LHCN-M2 (cell line): ENCODE data around the gene REV1. TPM values are rescaled to one million over a fixed set of nuclear protein-coding genes. Genes with fewer than 3 reads are reported as not detected.
A peak's percentile ranks its signal among the peaks of the same experiment; 100 is the strongest.
"Not testable (repeated sequence)": the region's sequence is repeated elsewhere in the genome, so short reads cannot be mapped to it uniquely, and the experiment has no call there.

Source experiments
- DNase-seq: peaks from one replicate; pipeline ENCODE4 v3.0.0-alpha.2; 2012; ENCODE audit warnings: low read depth
- total RNA-seq: library from RNA; depleted of rRNA; stranded (reverse); fragments of >200 nt; gene quantifications from 2 replicates; pipeline ENCODE4 v1.2.3, GENCODE V29; 2014

Gene REV1
- total RNA-seq, 1 experiment from 2014 or later = 19.0 TPM

DNA sequence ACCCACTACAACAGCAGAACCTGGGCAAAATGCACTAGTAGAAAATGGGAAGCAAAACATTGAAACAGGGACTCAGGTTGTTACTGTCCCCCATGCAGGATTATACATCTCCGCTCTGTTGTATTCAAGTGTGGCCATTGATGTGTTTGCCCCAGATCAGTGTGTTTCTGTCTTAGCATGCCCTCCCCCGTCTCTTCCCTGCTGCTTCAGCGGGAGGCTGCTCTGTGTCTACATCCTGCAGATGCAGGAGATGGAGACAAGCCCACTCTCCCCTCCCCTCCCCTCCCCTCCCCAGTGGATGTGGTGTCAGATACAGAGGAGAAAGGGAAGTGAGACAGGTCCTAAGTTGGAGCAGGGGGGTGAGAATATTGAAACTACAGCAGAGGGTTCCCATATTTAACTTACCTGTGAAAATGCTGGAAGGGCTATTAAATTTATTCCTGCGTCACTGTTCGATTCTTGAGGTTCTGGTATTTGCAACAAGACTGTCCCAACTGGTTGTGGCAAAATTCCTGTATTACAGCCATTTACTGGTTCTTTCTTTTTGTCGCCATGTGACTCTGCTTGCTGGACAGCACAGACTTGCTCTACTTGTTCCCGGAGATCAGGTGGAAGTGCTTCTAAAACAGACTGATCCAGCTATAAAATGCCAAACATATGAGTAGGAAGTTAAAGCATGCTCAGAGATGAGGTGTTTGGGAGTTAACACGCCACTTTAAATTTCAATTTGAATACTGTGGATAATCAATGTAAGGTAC, 85.6 kb downstream of the REV1 start:
- no peak for DNase-seq

GRCh38 chr2:99403524-99403923, 86.3 kb downstream of the REV1 start:
- DNase-seq = no peak

- peak; percentile 40 for DNase-seq
Measured at GRCh38 chr2:99403084-99403483, 86.7 kb downstream of the REV1 start.

GRCh38 chr2:99401841-99402240, 88.0 kb downstream of the REV1 start:
- DNase-seq = no peak

DNA sequence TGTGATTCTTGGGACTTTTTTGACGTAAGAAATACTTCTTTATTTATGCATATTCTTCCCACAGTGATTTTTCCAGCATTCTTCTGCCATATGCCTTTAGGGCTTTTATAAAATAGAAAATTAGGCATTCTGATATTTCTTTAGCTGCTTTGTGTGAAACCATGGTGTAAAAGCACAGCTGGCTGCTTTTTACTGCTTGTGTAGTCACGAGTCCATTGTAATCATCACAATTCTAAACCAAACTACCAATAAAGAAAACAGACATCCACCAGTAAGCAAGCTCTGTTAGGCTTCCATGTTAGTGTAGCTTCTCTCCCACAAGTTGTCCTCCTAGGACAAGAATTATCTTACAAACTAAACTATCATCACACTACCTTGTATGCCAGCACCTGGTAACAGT, 90.0 kb downstream of the REV1 start:
- no peak for DNase-seq

DNA sequence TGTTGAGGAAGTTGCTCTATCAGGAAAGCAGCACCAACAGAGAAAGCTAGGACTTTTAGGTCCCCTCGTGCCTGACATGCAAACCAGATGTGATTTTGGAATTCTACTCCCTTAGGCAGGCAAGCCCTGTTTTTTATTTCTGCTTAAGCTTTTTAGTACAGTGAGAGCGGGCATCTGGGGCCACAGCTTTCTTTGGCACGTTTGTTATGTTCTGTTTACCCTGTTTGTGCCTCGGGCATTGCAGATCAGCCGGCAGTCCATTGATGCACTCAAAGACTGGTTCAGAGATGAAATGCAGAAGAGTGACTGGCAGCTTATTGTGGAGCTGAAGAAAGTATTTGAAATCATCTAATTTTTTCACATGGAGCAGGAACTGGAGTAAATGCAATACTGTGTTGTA, 90.8 kb downstream of the REV1 start:
- DNase-seq = no peak

DNA sequence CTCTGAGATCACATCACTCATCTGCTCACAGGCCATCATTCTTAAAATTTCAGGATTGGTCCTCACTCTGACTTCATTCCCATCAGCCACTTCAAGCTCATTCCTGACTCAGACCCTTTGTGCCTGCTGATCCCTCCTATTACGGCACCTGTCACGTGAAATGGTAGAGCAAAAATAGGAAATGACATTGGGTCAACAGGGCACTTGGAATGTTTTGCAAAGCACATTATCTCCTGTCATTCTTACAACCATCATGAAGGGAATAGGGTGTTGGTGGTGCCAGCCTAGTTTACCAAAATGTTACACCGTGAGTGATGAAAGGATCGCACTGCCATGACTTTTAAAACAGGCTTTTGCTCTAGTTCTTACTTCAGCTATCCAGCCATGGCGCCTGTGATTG, 91.5 kb downstream of the REV1 start:
- no peak for DNase-seq

- no peak for DNase-seq
Measured at GRCh38 chr2:99397266-99397920, 92.4 kb downstream of the REV1 start.

DNA sequence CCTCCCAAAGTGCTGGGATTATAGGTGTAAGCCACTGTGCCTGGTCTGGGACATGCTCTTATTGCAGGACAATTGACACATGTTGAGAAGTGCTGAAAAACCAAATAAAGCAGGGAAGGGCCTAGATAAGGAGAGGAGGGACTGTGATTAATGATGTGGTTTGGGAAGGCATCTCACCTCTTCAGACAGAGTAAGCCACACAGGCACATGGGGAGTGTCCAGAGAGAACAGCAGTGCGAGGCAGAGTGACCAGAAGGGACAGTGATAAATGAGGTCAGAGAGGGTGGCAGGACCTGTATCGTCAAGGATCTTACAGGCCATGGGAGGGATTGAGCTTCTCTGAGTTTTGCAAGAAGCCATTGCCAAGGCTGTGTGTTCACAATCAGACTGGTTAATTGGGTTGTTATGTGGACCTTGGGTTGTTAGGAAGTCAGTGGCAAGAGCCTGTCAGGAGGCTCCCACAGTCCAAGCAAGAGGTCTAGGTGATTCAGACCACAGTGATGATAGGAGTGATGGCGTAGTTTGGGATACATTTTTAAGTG, 94.2 kb downstream of the REV1 start:
- no peak for DNase-seq

GRCh38 chr2:99389946-99390345, 99.9 kb downstream of the REV1 start:
- peak; percentile 20 for DNase-seq

DNA sequence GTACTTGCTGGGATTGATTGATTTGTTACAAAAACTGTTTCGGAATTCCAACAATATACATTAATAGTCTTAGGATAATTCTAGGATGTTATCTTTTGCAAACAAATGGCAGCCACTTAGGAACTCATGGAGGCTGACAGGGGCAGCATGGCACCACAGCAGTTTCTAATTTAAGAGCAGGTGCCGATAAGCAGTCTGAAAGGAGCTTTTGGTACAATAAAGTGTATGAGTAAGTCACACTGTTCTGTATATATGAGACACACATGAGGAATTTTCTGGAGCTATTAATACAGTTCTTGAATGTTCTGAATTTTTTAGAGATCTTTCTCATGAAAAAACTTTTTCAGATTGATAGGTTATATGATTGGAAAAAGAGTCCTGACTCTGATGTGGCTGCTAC, 100.4 kb downstream of the REV1 start:
- DNase-seq = peak; percentile 56

DNA sequence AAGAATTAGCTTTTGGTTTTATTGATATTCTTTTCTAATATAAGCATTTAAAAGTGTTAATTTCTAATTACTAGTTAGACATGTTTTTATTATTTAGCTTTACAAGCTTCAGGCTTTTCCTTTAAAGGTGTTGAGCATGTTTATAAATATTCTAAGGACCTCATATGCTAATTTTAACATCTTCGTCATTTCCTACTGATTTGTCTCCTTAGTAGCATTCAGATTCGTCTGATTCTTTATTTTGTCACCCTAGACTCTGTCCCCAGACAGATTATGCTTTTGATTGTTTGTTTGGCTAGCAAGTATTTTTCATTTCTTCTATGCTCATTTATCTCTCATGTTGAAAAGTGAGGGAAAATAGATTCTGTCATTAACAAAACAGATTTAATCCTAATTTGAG, 100.9 kb downstream of the REV1 start:
- no peak for DNase-seq

- DNase-seq = peak; percentile 27
Measured at GRCh38 chr2:99386011-99386410, 103.8 kb downstream of the REV1 start.

GRCh38 chr2:99382143-99382542, 107.7 kb downstream of the REV1 start:
- no peak for DNase-seq

DNA sequence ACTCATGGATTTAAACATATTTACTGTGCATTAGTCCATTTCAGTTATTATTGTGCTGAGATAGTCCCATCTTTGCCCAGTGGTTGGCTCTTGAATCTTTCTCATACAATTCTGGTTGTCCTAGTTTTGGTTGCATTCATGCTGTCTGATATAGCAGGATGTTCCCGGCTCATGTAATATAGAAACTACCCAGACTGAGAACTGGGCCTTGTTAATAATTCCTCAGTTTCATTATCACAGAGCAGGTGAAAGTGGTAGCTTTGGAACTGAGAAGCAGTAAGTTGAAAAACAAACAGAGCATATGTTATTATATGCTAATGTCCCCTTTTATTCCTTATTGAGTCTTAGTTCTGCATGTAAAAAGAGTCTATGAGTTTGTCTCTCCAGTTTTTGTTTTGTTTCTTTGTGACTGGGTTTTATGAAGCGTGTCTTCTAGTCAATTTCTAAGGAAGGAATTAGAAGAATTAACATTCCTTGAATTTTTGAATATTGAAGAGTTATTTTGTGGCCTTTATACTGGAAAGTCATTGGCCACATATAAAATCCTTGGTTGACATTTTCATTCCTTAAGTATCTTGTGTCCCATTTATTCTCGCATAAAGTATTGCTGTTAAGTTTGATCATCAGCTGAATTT, 109.3 kb downstream of the REV1 start:
- no peak for DNase-seq

- DNase-seq = no peak
Measured at GRCh38 chr2:99377879-99378278, 111.9 kb downstream of the REV1 start.

DNA sequence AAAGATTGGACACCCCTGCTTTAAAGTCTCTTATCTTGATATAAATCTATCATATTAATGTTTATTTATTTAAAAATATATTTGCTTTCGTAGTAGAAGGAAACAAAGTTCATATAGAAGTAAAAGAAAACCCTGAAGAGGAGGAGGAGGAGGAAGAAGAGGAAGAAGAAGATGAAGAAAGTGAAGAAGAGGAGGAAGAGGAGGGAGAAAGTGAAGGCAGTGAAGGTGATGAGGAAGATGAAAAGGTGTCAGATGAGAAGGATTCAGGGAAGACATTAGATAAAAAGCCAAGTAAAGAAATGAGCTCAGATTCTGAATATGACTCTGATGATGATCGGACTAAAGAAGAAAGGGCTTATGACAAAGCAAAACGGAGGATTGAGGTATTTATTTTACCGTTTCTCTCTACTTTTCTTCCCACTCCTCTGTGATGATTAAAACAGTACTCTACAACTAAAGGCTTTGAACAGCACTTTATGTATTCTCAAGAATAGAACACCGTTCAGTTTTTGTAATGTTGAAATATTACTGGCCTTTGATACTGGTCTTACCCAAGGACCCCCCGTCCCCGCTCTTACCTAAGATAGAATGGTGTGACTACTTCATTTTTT, 113.5 kb downstream of the REV1 start:
- no peak for DNase-seq

DNA sequence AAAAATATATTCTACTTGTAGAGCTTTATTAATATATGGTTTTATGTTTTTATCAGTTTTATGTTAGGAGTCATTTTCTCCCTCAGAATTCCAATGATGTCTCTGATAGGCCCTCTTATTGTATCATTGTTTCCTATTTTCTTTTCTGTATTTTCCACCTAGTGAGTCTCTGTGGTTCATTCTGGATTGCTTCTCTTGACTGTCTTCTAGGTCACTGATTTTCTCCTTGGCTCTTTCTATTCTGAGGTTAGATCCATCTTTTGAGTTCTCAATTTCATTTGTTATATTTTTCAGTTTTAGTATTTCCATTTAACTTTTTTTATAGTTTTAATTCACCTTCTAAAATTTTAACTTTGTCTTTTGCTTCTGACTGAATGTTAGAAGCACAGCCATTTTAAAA, 115.1 kb downstream of the REV1 start:
- DNase-seq = no peak

DNA sequence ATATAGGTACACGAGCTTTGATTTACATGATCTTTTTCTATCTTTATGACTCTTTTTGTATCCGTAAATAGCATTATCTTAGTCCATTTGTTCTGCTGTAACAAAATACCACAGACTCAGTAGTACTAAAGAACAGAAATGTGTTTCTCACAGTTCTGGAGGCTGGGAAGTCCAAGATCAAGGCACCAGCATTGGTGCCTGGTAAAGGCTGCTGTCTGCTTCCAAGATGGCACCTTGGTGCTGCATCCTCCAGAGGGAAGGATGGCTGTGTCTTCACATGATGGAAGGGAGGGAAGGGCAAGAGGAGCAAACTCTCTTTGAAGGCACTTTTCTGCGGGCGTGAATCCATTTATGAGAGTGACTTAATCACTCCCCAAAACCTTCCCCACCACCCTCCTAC, 116.7 kb downstream of the REV1 start:
- no peak for DNase-seq

GRCh38 chr2:99368854-99369253, 121.0 kb downstream of the REV1 start:
- DNase-seq = not testable (repeated sequence)

- DNase-seq = peak; percentile 6
Measured at GRCh38 chr2:99365661-99366060, 124.2 kb downstream of the REV1 start.

- DNase-seq = no peak
Measured at GRCh38 chr2:99356853-99357252, 133.0 kb downstream of the REV1 start.
